H1 (cell line): ENCODE data around the gene PHLDA3.

ENCODE experiments used
- BRCA1 ChIP-seq: IDR thresholded peaks from 2 replicates; pipeline ENCODE4 v1.6.1; 2012; ENCODE audit warnings: low read depth, low read length, improper control_type of control experiment
- CTCF ChIP-seq, 3 experiments: IDR thresholded peaks; 1 replicate in 2 of 3; 2 replicates in 1 of 3; pipeline versions ENCODE4 v1.5.1 to v1.6.1; 2011; ENCODE audit warnings: low read length in 3 of 3, mild to moderate bottlenecking in 3 of 3, inconsistent platforms in 2 of 3, low read depth in 1 of 3, moderate library complexity in 1 of 3; ENCODE audit not compliant: insufficient read depth in 1 of 3; ENCODE audit errors: control extremely low read depth in 1 of 3
- EP300 ChIP-seq, 2 experiments: IDR thresholded peaks; 1 replicate in 1 of 2; 2 replicates in 1 of 2; pipeline ENCODE4 v1.6.1; 2011 to 2012; ENCODE audit warnings: low read depth in 2 of 2, low read length in 2 of 2, mild to moderate bottlenecking in 2 of 2, borderline replicate concordance in 1 of 2, inconsistent platforms in 1 of 2, moderate library complexity in 1 of 2
- EZH2 ChIP-seq: fragments of 200-600 bp; sonication (generic); IDR thresholded peaks from 2 replicates; pipeline ENCODE4 v1.7.1; 2012; ENCODE audit warnings: low read depth, mild to moderate bottlenecking, moderate library complexity, low read length, inconsistent platforms; ENCODE audit not compliant: severe bottlenecking
- NRF1 ChIP-seq: IDR thresholded peaks from 2 replicates; pipeline ENCODE4 v1.6.1; 2011; ENCODE audit warnings: mild to moderate bottlenecking, low read depth, low read length, improper control_type of control experiment
- POLR2A ChIP-seq, 2 experiments: IDR thresholded peaks; 1 replicate in 1 of 2; 2 replicates in 1 of 2; pipeline ENCODE4 v1.6.1; 2011; ENCODE audit warnings: low read depth in 2 of 2, low read length in 2 of 2, mild to moderate bottlenecking in 2 of 2; ENCODE audit errors: control extremely low read depth in 1 of 2
- POU5F1 ChIP-seq: IDR thresholded peaks from 2 replicates; pipeline ENCODE4 v1.6.1; 2011; ENCODE audit warnings: low read depth, mild to moderate bottlenecking, low read length, moderate library complexity
- TAF7 ChIP-seq: optimal IDR thresholded peaks from 2 replicates; pipeline ENCODE3; 2011; ENCODE audit warnings: low read depth, mild to moderate bottlenecking, inconsistent platforms, low read length, moderate library complexity, borderline replicate concordance
- TF ChIP-seq, protein P1 (sequence below): IDR thresholded peaks from 2 replicates; pipeline ENCODE4 v1.6.1; 2011; ENCODE audit warnings: low read length, improper control_type of control experiment

GRCh38 chr1:201422026-201422425 is 47.0 kb downstream of the PHLDA3 start:
- no peak for TF ChIP-seq EP300 (IDR thresholded peaks at IDR 0.05; ENCODE audit: borderline replicate concordance in 1 of 2, low read depth in 2 of 2, low read length in 2 of 2)
- no peak for TF ChIP-seq TAF7
- TF ChIP-seq NRF1 = no peak
- TF ChIP-seq EZH2 = no peak
- TF ChIP-seq, protein P1, sequence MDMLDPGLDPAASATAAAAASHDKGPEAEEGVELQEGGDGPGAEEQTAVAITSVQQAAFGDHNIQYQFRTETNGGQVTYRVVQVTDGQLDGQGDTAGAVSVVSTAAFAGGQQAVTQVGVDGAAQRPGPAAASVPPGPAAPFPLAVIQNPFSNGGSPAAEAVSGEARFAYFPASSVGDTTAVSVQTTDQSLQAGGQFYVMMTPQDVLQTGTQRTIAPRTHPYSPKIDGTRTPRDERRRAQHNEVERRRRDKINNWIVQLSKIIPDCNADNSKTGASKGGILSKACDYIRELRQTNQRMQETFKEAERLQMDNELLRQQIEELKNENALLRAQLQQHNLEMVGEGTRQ = no peak
- TF ChIP-seq POLR2A (IDR thresholded peaks at IDR 0.05; ENCODE audit: control extremely low read depth in 1 of 2, low read depth in 2 of 2, low read length in 2 of 2) = no peak
- TF ChIP-seq BRCA1 = no peak
- no peak for TF ChIP-seq CTCF (IDR thresholded peaks at IDR 0.05; ENCODE audit: control extremely low read depth in 1 of 3, insufficient read depth in 1 of 3, low read depth in 1 of 3, low read length in 3 of 3)
- TF ChIP-seq POU5F1 = no peak
